HL-60 (cell line): ENCODE results near the gene MAP3K21.

ENCODE experiments used
- DNase-seq, 2 experiments: peaks; one replicate each; pipeline ENCODE4 v3.0.0-alpha.2; 2010 to 2020; ENCODE audit warnings: low read depth in 1 of 2, low spot score in 1 of 2
- H3K27ac ChIP-seq: fragments of 250-450 bp; sonication (Bioruptor Pico); replicated peaks from 2 replicates; pipeline ENCODE4 v1.5.1; 2020; ENCODE audit warnings: mild to moderate bottlenecking, moderate library complexity
- H3K27me3 ChIP-seq: fragments of 250-450 bp; sonication (Bioruptor Pico); 2 replicates; pipeline ENCODE4 v1.5.1; 2021; ENCODE audit warnings: mild to moderate bottlenecking, moderate library complexity; ENCODE audit not compliant: insufficient read depth, poor library complexity, severe bottlenecking
- H3K4me3 ChIP-seq: replicated peaks from 2 replicates; pipeline ENCODE4 v1.5.1; 2011; ENCODE audit warnings: mild to moderate bottlenecking, control low read depth, low read length; ENCODE audit not compliant: insufficient read depth
- GABPA ChIP-seq: IDR thresholded peaks from 2 replicates; pipeline ENCODE4 v1.6.1; 2012; ENCODE audit warnings: low read depth
- POLR2AphosphoS5 ChIP-seq: IDR thresholded peaks from 2 replicates; pipeline ENCODE4 v1.6.1; 2012; ENCODE audit warnings: low read depth
- SPI1 ChIP-seq: IDR thresholded peaks from 2 replicates; pipeline ENCODE4 v1.6.1; 2012; ENCODE audit warnings: low read depth, mild to moderate bottlenecking, borderline replicate concordance
- TF ChIP-seq, protein P1 (sequence below): IDR thresholded peaks from one replicate; pipeline ENCODE4 v1.5.1; 2011; ENCODE audit warnings: low read length, control low read depth, inconsistent platforms; ENCODE audit not compliant: insufficient read depth
- TF ChIP-seq, protein P2 (sequence below): IDR thresholded peaks from 2 replicates; pipeline ENCODE4 v1.6.1; 2012; ENCODE audit warnings: low read depth; ENCODE audit not compliant: insufficient replicate concordance

MAP3K21 gene

DNA sequence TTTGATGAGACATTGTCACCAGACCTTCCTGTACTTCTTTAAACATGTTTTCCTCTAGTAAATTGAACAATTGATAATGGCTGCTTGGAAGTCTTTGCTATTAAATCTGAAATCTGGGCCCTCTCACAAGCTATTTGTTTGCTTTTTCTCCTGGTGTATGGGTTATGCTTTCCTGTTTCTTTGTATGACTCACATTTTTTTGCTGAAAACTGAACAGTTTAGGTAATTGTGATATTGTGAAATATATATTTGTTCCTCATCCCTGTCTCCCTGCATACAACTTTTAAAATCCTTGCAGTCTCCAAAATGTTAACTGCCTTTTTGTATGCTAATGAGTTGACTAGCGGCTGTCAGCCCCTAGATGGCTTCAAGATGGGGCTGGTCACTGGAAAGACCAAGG, 61.6 kb downstream of the MAP3K21 start:
- H3K27me3 ChIP-seq: no peaks in the 10 kb centered on the region
- H3K4me3 ChIP-seq: no peak overlapping the region
- DNase-seq: no peak
- H3K27ac ChIP-seq: no peak overlapping the region
- TF ChIP-seq SPI1 (no peak), GABPA (no peak), POLR2AphosphoS5 (no peak)
- TF ChIP-seq, protein P1, sequence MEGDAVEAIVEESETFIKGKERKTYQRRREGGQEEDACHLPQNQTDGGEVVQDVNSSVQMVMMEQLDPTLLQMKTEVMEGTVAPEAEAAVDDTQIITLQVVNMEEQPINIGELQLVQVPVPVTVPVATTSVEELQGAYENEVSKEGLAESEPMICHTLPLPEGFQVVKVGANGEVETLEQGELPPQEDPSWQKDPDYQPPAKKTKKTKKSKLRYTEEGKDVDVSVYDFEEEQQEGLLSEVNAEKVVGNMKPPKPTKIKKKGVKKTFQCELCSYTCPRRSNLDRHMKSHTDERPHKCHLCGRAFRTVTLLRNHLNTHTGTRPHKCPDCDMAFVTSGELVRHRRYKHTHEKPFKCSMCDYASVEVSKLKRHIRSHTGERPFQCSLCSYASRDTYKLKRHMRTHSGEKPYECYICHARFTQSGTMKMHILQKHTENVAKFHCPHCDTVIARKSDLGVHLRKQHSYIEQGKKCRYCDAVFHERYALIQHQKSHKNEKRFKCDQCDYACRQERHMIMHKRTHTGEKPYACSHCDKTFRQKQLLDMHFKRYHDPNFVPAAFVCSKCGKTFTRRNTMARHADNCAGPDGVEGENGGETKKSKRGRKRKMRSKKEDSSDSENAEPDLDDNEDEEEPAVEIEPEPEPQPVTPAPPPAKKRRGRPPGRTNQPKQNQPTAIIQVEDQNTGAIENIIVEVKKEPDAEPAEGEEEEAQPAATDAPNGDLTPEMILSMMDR: no peak
- TF ChIP-seq, protein P2, sequence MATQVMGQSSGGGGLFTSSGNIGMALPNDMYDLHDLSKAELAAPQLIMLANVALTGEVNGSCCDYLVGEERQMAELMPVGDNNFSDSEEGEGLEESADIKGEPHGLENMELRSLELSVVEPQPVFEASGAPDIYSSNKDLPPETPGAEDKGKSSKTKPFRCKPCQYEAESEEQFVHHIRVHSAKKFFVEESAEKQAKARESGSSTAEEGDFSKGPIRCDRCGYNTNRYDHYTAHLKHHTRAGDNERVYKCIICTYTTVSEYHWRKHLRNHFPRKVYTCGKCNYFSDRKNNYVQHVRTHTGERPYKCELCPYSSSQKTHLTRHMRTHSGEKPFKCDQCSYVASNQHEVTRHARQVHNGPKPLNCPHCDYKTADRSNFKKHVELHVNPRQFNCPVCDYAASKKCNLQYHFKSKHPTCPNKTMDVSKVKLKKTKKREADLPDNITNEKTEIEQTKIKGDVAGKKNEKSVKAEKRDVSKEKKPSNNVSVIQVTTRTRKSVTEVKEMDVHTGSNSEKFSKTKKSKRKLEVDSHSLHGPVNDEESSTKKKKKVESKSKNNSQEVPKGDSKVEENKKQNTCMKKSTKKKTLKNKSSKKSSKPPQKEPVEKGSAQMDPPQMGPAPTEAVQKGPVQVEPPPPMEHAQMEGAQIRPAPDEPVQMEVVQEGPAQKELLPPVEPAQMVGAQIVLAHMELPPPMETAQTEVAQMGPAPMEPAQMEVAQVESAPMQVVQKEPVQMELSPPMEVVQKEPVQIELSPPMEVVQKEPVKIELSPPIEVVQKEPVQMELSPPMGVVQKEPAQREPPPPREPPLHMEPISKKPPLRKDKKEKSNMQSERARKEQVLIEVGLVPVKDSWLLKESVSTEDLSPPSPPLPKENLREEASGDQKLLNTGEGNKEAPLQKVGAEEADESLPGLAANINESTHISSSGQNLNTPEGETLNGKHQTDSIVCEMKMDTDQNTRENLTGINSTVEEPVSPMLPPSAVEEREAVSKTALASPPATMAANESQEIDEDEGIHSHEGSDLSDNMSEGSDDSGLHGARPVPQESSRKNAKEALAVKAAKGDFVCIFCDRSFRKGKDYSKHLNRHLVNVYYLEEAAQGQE: no peak

DNA sequence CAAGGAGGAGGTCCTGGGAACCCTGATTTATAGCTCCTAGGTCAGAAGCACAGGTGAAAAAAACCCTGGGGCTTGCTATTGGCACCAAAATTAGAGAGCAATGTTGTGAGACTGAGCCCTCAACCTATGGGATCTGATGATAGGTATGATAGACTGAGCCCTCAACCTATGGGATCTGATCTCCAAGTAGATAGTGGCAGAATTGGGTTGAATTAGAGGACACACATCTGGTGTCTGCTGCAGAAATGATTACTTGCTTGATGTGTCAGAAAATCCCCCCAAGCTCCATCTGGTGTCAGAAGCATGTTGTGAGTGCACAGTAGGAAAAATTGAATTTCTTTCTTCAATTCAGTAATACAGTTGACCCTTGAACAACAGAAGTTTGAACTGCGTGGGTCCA, 62.4 kb downstream of the MAP3K21 start:
- TF ChIP-seq POLR2AphosphoS5 (no peak), SPI1 (no peak), GABPA (no peak)
- TF ChIP-seq, protein P1: no peak
- DNase-seq: no peak
- Histone ChIP-seq H3K27ac (no peak overlapping the region), H3K27me3 (no peaks in the 10 kb centered on the region), H3K4me3 (no peak overlapping the region)

DNA sequence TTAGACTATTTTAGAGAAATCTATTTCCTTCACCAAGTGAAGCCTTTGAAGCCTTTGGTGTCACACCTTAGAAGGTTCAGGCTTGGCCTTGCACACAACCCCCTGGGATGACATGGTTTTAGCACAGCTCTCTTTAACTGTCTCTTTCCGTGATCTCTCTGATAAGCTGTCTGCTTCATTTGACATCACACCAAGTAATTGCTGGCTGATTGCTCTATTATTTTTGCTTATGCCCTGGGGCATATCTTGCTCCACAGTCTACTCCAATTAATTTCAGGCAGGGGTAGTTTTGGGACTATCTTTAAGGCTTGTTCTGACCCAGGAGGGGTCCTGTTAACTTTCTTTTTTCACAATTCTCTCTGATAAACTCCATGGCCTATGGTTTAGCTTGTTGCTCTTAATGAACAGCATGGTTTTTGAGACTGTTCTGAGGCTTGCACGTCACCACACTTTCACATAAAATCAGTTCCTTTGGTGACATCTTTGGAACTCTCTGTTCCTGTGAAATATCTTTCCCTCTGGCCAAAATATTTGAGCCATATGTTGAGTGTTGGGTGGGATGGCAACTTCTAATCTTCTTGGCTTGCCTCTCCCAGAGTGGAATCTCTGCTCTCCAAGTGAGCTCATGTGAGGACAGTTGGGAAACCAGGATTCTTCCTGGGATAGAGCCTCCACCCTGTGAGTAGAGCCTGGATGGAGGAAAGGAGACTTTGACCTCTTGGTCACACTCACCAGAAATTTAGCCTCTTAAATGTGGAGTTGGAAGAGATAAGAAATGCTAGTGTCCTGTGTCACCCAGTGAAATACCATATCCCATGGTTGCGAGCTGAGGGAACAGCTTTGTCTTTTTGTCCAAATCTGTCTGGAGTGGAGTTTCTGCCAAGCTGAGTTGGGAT, 63.6 kb downstream of the MAP3K21 start:
- Histone ChIP-seq H3K27ac (no peak overlapping the region), H3K27me3 (no peaks in the 10 kb centered on the region), H3K4me3 (no peak overlapping the region)
- TF ChIP-seq, protein P2: no peak
- DNase-seq: no peak

DNA sequence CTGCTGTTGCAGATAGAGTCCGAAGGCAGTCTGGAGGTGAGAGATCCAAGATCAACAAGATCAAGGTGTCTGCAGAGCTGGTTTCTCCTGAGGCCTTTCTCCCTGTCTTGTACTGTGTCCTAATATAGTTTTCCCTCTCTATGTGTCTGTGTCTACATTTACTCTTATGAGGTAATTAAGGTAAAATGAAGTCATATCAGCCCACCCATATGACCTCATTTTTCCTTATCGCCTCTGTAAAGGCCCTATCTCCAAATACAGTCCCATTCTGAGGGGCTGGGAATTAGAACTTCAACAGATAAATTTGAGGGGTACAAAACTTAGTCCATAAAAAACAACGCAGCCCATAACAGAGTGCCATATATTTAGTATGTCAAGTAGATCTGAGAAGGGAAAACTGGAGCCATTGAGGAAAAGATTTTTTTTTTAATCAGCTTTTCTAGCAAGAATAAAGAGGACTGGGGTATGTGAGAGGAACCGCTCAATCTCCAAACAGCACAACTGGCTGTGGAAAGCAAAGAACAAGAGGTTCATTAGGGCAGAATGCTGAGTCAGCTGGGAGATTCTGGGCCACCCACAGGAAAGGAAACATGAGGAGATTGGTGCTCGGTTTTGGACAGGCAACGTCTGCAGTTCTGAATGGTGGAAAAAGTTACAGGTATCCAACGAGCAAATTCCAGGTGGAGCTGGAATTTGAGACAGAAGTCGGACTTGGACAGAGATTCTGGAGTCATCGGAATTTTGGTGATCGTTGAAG, 65.7 kb downstream of the MAP3K21 start:
- no peaks in the 10 kb centered on the region for H3K27me3 ChIP-seq
- TF ChIP-seq POLR2AphosphoS5: no peak
- TF ChIP-seq, protein P2: no peak
- TF ChIP-seq SPI1: no peak
- TF ChIP-seq, protein P1: no peak
- no peak for TF ChIP-seq GABPA
- DNase-seq: no peak
- H3K27ac ChIP-seq: no peak overlapping the region
- H3K4me3 ChIP-seq: no peak overlapping the region
